ENCODE data around the gene KCTD8. TPM values are rescaled to one million over a fixed set of nuclear protein-coding genes. Genes with fewer than 3 reads are reported as not detected.

The KCTD8 gene
- polyA plus RNA-seq, 1 donor from 2014 or later = 0.71 TPM

- Histone ChIP-seq H3K27me3 (ENCODE audit: insufficient read depth, low read depth, low read length) (no peaks in the 10 kb centered on the region), H3K36me3 (ENCODE audit: insufficient read depth, low read length) (no peaks in the 10 kb centered on the region), H4K20me1 (ENCODE audit: insufficient read depth) (no peaks in the 10 kb centered on the region), H3K4me3 (ENCODE audit: low read length) (no peak overlapping the region), H3K9me2 (ENCODE audit: insufficient read depth, low read length) (no peaks in the 10 kb centered on the region), H2AFZ (ENCODE audit: low read depth, low read length) (no peak overlapping the region), H3K27ac (ENCODE audit: low read length) (no peak overlapping the region), H3K9me3 (ENCODE audit: low read length) (no peaks in the 10 kb centered on the region), H3K4me2 (ENCODE audit: low read length) (no peak overlapping the region), H3K9ac (ENCODE audit: low read length) (no peak overlapping the region), H3K79me2 (replicated peaks; ENCODE audit: insufficient read depth, low read length) (no peaks in the 10 kb centered on the region), H3F3A (ENCODE audit: insufficient read depth, low read length, poor library complexity, severe bottlenecking) (no peaks in the 10 kb centered on the region)
- TF ChIP-seq EZH2 (IDR thresholded peaks at IDR 0.05; ENCODE audit: borderline replicate concordance, insufficient read depth, low read length, poor library complexity, severe bottlenecking) = no peak
- TF ChIP-seq, protein P1, sequence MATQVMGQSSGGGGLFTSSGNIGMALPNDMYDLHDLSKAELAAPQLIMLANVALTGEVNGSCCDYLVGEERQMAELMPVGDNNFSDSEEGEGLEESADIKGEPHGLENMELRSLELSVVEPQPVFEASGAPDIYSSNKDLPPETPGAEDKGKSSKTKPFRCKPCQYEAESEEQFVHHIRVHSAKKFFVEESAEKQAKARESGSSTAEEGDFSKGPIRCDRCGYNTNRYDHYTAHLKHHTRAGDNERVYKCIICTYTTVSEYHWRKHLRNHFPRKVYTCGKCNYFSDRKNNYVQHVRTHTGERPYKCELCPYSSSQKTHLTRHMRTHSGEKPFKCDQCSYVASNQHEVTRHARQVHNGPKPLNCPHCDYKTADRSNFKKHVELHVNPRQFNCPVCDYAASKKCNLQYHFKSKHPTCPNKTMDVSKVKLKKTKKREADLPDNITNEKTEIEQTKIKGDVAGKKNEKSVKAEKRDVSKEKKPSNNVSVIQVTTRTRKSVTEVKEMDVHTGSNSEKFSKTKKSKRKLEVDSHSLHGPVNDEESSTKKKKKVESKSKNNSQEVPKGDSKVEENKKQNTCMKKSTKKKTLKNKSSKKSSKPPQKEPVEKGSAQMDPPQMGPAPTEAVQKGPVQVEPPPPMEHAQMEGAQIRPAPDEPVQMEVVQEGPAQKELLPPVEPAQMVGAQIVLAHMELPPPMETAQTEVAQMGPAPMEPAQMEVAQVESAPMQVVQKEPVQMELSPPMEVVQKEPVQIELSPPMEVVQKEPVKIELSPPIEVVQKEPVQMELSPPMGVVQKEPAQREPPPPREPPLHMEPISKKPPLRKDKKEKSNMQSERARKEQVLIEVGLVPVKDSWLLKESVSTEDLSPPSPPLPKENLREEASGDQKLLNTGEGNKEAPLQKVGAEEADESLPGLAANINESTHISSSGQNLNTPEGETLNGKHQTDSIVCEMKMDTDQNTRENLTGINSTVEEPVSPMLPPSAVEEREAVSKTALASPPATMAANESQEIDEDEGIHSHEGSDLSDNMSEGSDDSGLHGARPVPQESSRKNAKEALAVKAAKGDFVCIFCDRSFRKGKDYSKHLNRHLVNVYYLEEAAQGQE (IDR thresholded peaks at IDR 0.05; ENCODE audit: borderline replicate concordance) = no peak
- TF ChIP-seq RAD21 (conservative IDR thresholded peaks at IDR 0.05) = no peak
- no peak for TF ChIP-seq TAF1 (IDR thresholded peaks at IDR 0.05; ENCODE audit: low read depth)
- no peak for TF ChIP-seq POLR2AphosphoS5 (IDR thresholded peaks at IDR 0.05)
- TF ChIP-seq EP300 (conservative IDR thresholded peaks at IDR 0.05; ENCODE audit: poor library complexity, severe bottlenecking) = no peak
- no peak for TF ChIP-seq MXI1 (conservative IDR thresholded peaks at IDR 0.05; ENCODE audit: poor library complexity, severe bottlenecking)
- TF ChIP-seq, protein P2, sequence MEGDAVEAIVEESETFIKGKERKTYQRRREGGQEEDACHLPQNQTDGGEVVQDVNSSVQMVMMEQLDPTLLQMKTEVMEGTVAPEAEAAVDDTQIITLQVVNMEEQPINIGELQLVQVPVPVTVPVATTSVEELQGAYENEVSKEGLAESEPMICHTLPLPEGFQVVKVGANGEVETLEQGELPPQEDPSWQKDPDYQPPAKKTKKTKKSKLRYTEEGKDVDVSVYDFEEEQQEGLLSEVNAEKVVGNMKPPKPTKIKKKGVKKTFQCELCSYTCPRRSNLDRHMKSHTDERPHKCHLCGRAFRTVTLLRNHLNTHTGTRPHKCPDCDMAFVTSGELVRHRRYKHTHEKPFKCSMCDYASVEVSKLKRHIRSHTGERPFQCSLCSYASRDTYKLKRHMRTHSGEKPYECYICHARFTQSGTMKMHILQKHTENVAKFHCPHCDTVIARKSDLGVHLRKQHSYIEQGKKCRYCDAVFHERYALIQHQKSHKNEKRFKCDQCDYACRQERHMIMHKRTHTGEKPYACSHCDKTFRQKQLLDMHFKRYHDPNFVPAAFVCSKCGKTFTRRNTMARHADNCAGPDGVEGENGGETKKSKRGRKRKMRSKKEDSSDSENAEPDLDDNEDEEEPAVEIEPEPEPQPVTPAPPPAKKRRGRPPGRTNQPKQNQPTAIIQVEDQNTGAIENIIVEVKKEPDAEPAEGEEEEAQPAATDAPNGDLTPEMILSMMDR (IDR thresholded peaks at IDR 0.05; ENCODE audit: poor library complexity, severe bottlenecking) = no peak
These were observed 191.1 kb downstream of the KCTD8 start for GRCh38 chr4:44257461-44257860.

- no peaks in the 10 kb centered on the region for H3K79me2 ChIP-seq (replicated peaks; ENCODE audit: insufficient read depth, low read length)
- H3K27me3 ChIP-seq (ENCODE audit: insufficient read depth, low read depth, low read length) = no peaks in the 10 kb centered on the region
- TF ChIP-seq EP300 (conservative IDR thresholded peaks at IDR 0.05; ENCODE audit: poor library complexity, severe bottlenecking) (no peak), RAD21 (conservative IDR thresholded peaks at IDR 0.05) (no peak), MXI1 (conservative IDR thresholded peaks at IDR 0.05; ENCODE audit: poor library complexity, severe bottlenecking) (no peak), TAF1 (IDR thresholded peaks at IDR 0.05; ENCODE audit: low read depth) (no peak), POLR2AphosphoS5 (IDR thresholded peaks at IDR 0.05) (no peak), SMC3 (conservative IDR thresholded peaks at IDR 0.05; ENCODE audit: poor library complexity) (no peak), EZH2 (IDR thresholded peaks at IDR 0.05; ENCODE audit: borderline replicate concordance, insufficient read depth, low read length, poor library complexity, severe bottlenecking) (no peak)
- TF ChIP-seq, protein P2 (IDR thresholded peaks at IDR 0.05; ENCODE audit: poor library complexity, severe bottlenecking) = no peak
- TF ChIP-seq, protein P1 (IDR thresholded peaks at IDR 0.05; ENCODE audit: borderline replicate concordance) = no peak
- no peaks in the 10 kb centered on the region for H3K9me2 ChIP-seq (ENCODE audit: insufficient read depth, low read length)
- no peak overlapping the region for H3K4me3 ChIP-seq (ENCODE audit: low read length)
- H3K36me3 ChIP-seq (ENCODE audit: insufficient read depth, low read length) = no peaks in the 10 kb centered on the region
- no peak overlapping the region for H3K27ac ChIP-seq (ENCODE audit: low read length)
- no peak overlapping the region for H3K9ac ChIP-seq (ENCODE audit: low read length)
- no peaks in the 10 kb centered on the region for H3F3A ChIP-seq (ENCODE audit: insufficient read depth, low read length, poor library complexity, severe bottlenecking)
- no peaks in the 10 kb centered on the region for H3K9me3 ChIP-seq (ENCODE audit: low read length)
- H2AFZ ChIP-seq (ENCODE audit: low read depth, low read length) = no peak overlapping the region
- H4K20me1 ChIP-seq (ENCODE audit: insufficient read depth) = no peaks in the 10 kb centered on the region
- H3K4me2 ChIP-seq (ENCODE audit: low read length) = no peak overlapping the region
These were observed 192.2 kb downstream of the KCTD8 start for GRCh38 chr4:44256414-44256813.
